Endothelial cell of umbilical vein (primary cell): Measurements from ENCODE around the gene PGR. TPM values are rescaled to one million over a fixed set of nuclear protein-coding genes. Genes with fewer than 3 reads are reported as not detected.

Experiments used
- BruUV-seq: library from RNA; stranded (reverse); fragments of 400-500 nt; replicated peaks from 2 replicates; lab custom pipeline; 2021; lab: Mats Ljungman, UMichigan
- CTCF ChIA-PET: fragments of 300-600, 350-600 bp; sonication (Branson Sonifier 250); formaldehyde crosslinking; loops from one replicate; lab custom pipeline; 2021; ENCODE audit warnings: antibody characterized with exemption, inconsistent platforms; lab: Charles Lee
- POLR2A ChIA-PET: fragments of 300-600, 350-600 bp; sonication (Branson Sonifier 250); formaldehyde crosslinking; loops from one replicate; lab custom pipeline; 2021; ENCODE audit warnings: antibody characterized with exemption, inconsistent platforms; lab: Charles Lee
- DNase-seq: peaks from one replicate; pipeline ENCODE4 v3.0.0-alpha.2; 2011; ENCODE audit warnings: low read depth, low spot score
- FAIRE-seq: peaks from 2 replicates; lab custom pipeline; 2011; peaks lifted over from hg19 to GRCh38; lab: Jason Lieb, UNC
- H2AFZ ChIP-seq: 2 replicates; pipeline ENCODE4 v1.6.0; 2012; ENCODE audit warnings: low read depth, low read length, control low read depth, inconsistent platforms
- H3K27ac ChIP-seq: 2 replicates; pipeline ENCODE4 v1.5.1; 2011; ENCODE audit warnings: low read depth, mild to moderate bottlenecking, control low read depth, low read length, moderate library complexity; ENCODE audit not compliant: insufficient read depth
- H3K27me3 ChIP-seq, 2 experiments: 2 replicates each; pipeline versions ENCODE4 v1.6.0 to v1.6.1; 2011; ENCODE audit warnings: low read length in 2 of 2, mixed read lengths in 1 of 2; ENCODE audit not compliant: control insufficient read depth in 2 of 2, insufficient read depth in 2 of 2
- H3K36me3 ChIP-seq, 2 experiments: 2 replicates in 1 of 2; 3 replicates in 1 of 2; pipeline ENCODE4 v1.5.1; 2011; ENCODE audit warnings: low read length in 2 of 2, mild to moderate bottlenecking in 1 of 2, moderate library complexity in 1 of 2; ENCODE audit not compliant: control insufficient read depth in 2 of 2, insufficient read depth in 2 of 2; ENCODE audit errors: extremely low read depth in 1 of 2
- H3K4me1 ChIP-seq: 3 replicates; pipeline ENCODE4 v1.5.1; 2011; ENCODE audit warnings: mild to moderate bottlenecking, low read length; ENCODE audit not compliant: control insufficient read depth, insufficient read depth; ENCODE audit errors: extremely low read depth
- H3K4me2 ChIP-seq: 2 replicates; pipeline ENCODE4 v1.6.1; 2011; ENCODE audit warnings: low read length, control low read depth, mixed read lengths; ENCODE audit not compliant: insufficient read depth
- H3K4me3 ChIP-seq, 3 experiments: fragments of 200-600 bp in 1 of 3; sonication (generic), shearing (Covaris generic) in 1 of 3; replicated peaks in 1 of 3; 2 replicates each; pipeline ENCODE4 v1.5.1; 2011 to 2016; ENCODE audit warnings: control low read depth in 3 of 3, low read length in 3 of 3, mild to moderate bottlenecking in 2 of 3, inconsistent platforms in 1 of 3, low read depth in 1 of 3, moderate library complexity in 1 of 3; ENCODE audit not compliant: insufficient read depth in 1 of 3
- H3K79me2 ChIP-seq: 2 replicates; pipeline ENCODE4 v1.6.0; 2012; ENCODE audit warnings: low read length, inconsistent platforms; ENCODE audit not compliant: control insufficient read depth, insufficient read depth
- H3K9ac ChIP-seq: replicated peaks from 2 replicates; pipeline ENCODE3; 2011; ENCODE audit warnings: low read length, control low read depth; ENCODE audit not compliant: insufficient read depth; ENCODE audit errors: extremely low read depth
- H3K9me1 ChIP-seq: replicated peaks from 3 replicates; pipeline ENCODE4 v1.6.0; 2011; ENCODE audit warnings: mild to moderate bottlenecking, low read length; ENCODE audit not compliant: control insufficient read depth, insufficient read depth; ENCODE audit errors: extremely low read depth
- H3K9me3 ChIP-seq: replicated peaks from 2 replicates; pipeline ENCODE4 v1.5.1; 2012; ENCODE audit warnings: low read length, inconsistent platforms; ENCODE audit not compliant: control insufficient read depth, insufficient read depth
- H4K20me1 ChIP-seq: replicated peaks from 2 replicates; pipeline ENCODE3; 2011; ENCODE audit warnings: mild to moderate bottlenecking, low read length; ENCODE audit not compliant: control insufficient read depth, insufficient read depth; ENCODE audit errors: extremely low read depth
- CTCF ChIP-seq, 2 donors: IDR thresholded peaks; 1 replicate in 1 of 2; 2 replicates in 1 of 2; pipeline ENCODE4 v1.5.1; 2011; ENCODE audit warnings: low read length in 2 of 2, mild to moderate bottlenecking in 2 of 2, moderate library complexity in 2 of 2, control low read depth in 1 of 2, inconsistent platforms in 1 of 2, low read depth in 1 of 2; ENCODE audit not compliant: insufficient read depth in 1 of 2; ENCODE audit errors: extremely low read depth in 1 of 2
- EZH2 ChIP-seq: IDR thresholded peaks from 2 replicates; pipeline ENCODE4 v1.6.1; 2012; ENCODE audit warnings: borderline replicate concordance, low read depth, mild to moderate bottlenecking, moderate library complexity, low read length, inconsistent platforms; ENCODE audit not compliant: severe bottlenecking
- FOS ChIP-seq: IDR thresholded peaks from 2 replicates; pipeline ENCODE4 v1.6.1; 2011; ENCODE audit warnings: mild to moderate bottlenecking, low read length, moderate library complexity, borderline replicate concordance; ENCODE audit not compliant: insufficient read depth
- GATA2 ChIP-seq: IDR thresholded peaks from 2 replicates; pipeline ENCODE4 v1.7.0; 2011; ENCODE audit warnings: low read depth, mild to moderate bottlenecking, moderate library complexity, mixed read lengths, low read length; ENCODE audit not compliant: insufficient read length, insufficient read depth
- JUN ChIP-seq: IDR thresholded peaks from 2 replicates; pipeline ENCODE4 v1.6.1; 2011; ENCODE audit warnings: borderline replicate concordance, low read depth; ENCODE audit not compliant: insufficient read length, insufficient read depth
- MAX ChIP-seq: IDR thresholded peaks from 2 replicates; pipeline ENCODE4 v1.6.1; 2011; ENCODE audit not compliant: insufficient read depth, insufficient read length
- MYC ChIP-seq: IDR thresholded peaks from one replicate; pipeline ENCODE4 v1.6.1; 2011; ENCODE audit warnings: mild to moderate bottlenecking, low read depth, low read length
- POLR2A ChIP-seq: IDR thresholded peaks from 2 replicates; pipeline ENCODE4 v1.6.1; 2012; ENCODE audit warnings: low read depth, mild to moderate bottlenecking, control low read depth, low read length
- POLR2AphosphoS5 ChIP-seq: IDR thresholded peaks from 2 replicates; pipeline ENCODE4 v1.6.1; 2012; ENCODE audit warnings: low read depth, mild to moderate bottlenecking, control low read depth, low read length, moderate library complexity; ENCODE audit not compliant: insufficient read depth
- dilution Hi-C: fragments of 300-500 bp; cut with MboI; formaldehyde crosslinking; loops from one replicate; pipeline ENCODE4 v1.15.0; 2019; ENCODE audit warnings: low sequenced_read_pairs; ENCODE audit not compliant: extremely low pct_ligation_motif_present
- intact Hi-C: fragments of 100-400 bp; cut with micrococcal nuclease; formaldehyde crosslinking; loops from one replicate; pipeline ENCODE4 v1.10.0; 2022
- polyA plus RNA-seq, 4 experiments: library from polyadenylated mRNA; depleted of rRNA in 3 of 4; stranded (reverse) in 3 of 4; unstranded in 1 of 4; fragments of >200 nt; gene quantifications; 2 replicates each; pipeline versions ENCODE4 v1.2.1 to v1.2.3, GENCODE V29; 2011 to 2012; ENCODE audit warnings: missing spikeins in 1 of 4
- total RNA-seq: library from RNA; stranded (reverse); gene quantifications from 2 replicates; pipeline ENCODE4 v1.2.3, GENCODE V29; 2021

PGR gene
- total and polyA plus RNA-seq, 2 donors (not counting 3 experiments of a cell fraction or from before 2014, with no cell fraction given) = not detected

- no peaks in the 10 kb centered on the region for H4K20me1 ChIP-seq
- H3K27ac ChIP-seq = no peak overlapping the region
- DNase-seq (no peak), FAIRE-seq (no peak)
- TF ChIP-seq MYC = no peak
- no peak overlapping the region for H3K4me2 ChIP-seq
- no peak overlapping the region for H3K9ac ChIP-seq
- H3K4me3 ChIP-seq = no peak overlapping the region
- H3K9me3 ChIP-seq = no peaks in the 10 kb centered on the region
- ChIA-PET POLR2A (no interaction called here), CTCF (no interaction called here)
- BruUV-seq = no TSS peak
- H3K27me3 ChIP-seq = no peaks in the 10 kb centered on the region
- H2AFZ ChIP-seq = no peak overlapping the region
- H3K4me1 ChIP-seq = no peaks in the 10 kb centered on the region
- no peaks in the 10 kb centered on the region for H3K36me3 ChIP-seq
- H3K79me2 ChIP-seq = no peaks in the 10 kb centered on the region
- H3K9me1 ChIP-seq = no peaks in the 10 kb centered on the region
- dilution Hi-C loops = no loop called here
- intact Hi-C loops = loop anchor here (10.0 kb wide), 1 partner anchor 1636 kb away; no protein-coding TSS in a partner anchor
Measured at GRCh38 chr11:101008961-101009689, 120.5 kb downstream of the PGR start.

GRCh38 chr11:101003468-101003867 is 126.1 kb downstream of the PGR start:
- dilution Hi-C loops (no loop called here), intact Hi-C loops (loop anchor here (10.0 kb wide), 1 partner anchor 1641 kb away; no protein-coding TSS in a partner anchor)
- Histone ChIP-seq H3K27ac (no peak overlapping the region), H3K9me1 (no peaks in the 10 kb centered on the region), H2AFZ (no peak overlapping the region), H3K4me3 (no peak overlapping the region), H3K27me3 (no peaks in the 10 kb centered on the region), H3K9me3 (no peaks in the 10 kb centered on the region), H3K4me1 (no peaks in the 10 kb centered on the region), H3K9ac (no peak overlapping the region), H3K36me3 (no peaks in the 10 kb centered on the region), H3K79me2 (no peaks in the 10 kb centered on the region), H3K4me2 (no peak overlapping the region), H4K20me1 (no peaks in the 10 kb centered on the region)
- BruUV-seq = no TSS peak
- CTCF ChIA-PET = interaction anchor here (1.0 to 1.1 kb wide), 2 partner anchors 18 to 427 kb away, joined by 3 to 6 read pairs; no protein-coding TSS in a partner anchor
- DNase-seq (no peak), FAIRE-seq (no peak)
- no peak for TF ChIP-seq MAX
- no peak for TF ChIP-seq POLR2A
- TF ChIP-seq POLR2AphosphoS5 = no peak
- TF ChIP-seq GATA2 = no peak
- TF ChIP-seq CTCF (IDR thresholded peaks at IDR 0.05; ENCODE audit: extremely low read depth in 1 of 2, insufficient read depth in 1 of 2, low read depth in 1 of 2, low read length in 2 of 2) = no peak
- TF ChIP-seq MYC = no peak
- no peak for TF ChIP-seq FOS
- TF ChIP-seq JUN = no peak
- no peak for TF ChIP-seq EZH2
- POLR2A ChIA-PET = no interaction called here
